Activated CD4-positive, CD25-positive, alpha-beta regulatory T cell (primary cell): ENCODE measurements around the gene ARHGAP30.
"Not testable (repeated sequence)": the region's sequence is repeated elsewhere in the genome, so short reads cannot be mapped to it uniquely, and the experiment has no call there.

Source experiments
- DNase-seq, 4 experiments: peaks; one replicate each; lab custom pipeline; 2025; lab: John Stamatoyannopoulos, UW

The ARHGAP30 gene

GRCh38 chr1:161071886-161072371 is 2.2 kb upstream of the ARHGAP30 start:
- DNase-seq, result peak in 1 of 4 experiments; percentile 14

GRCh38 chr1:161070761-161071160 is 1.1 kb upstream of the ARHGAP30 start:
- DNase-seq, result no peak

- no peak for DNase-seq
Observed at GRCh38 chr1:161069241-161069640, 450 bp downstream of the ARHGAP30 start.

- peak; percentile 32 to 61 (median 54) for DNase-seq
Observed at GRCh38 chr1:161068306-161069234, 1.1 kb downstream of the ARHGAP30 start.

- DNase-seq, result no peak
Observed at GRCh38 chr1:161066694-161067093, 3.0 kb downstream of the ARHGAP30 start.

GRCh38 chr1:161065681-161066080 is 4.0 kb downstream of the ARHGAP30 start:
- DNase-seq, result not testable (repeated sequence)

- not testable (repeated sequence) for DNase-seq
Observed at GRCh38 chr1:161063936-161064335, 5.8 kb downstream of the ARHGAP30 start.

- no peak for DNase-seq
Observed at GRCh38 chr1:161061419-161061818, 8.3 kb downstream of the ARHGAP30 start.

- no peak for DNase-seq
Observed at GRCh38 chr1:161059293-161059692, 10.4 kb downstream of the ARHGAP30 start.

GRCh38 chr1:161054805-161055204 is 14.9 kb downstream of the ARHGAP30 start:
- DNase-seq, result no peak

GRCh38 chr1:161054232-161054631 is 15.5 kb downstream of the ARHGAP30 start:
- no peak for DNase-seq

- no peak for DNase-seq
Observed at GRCh38 chr1:161052899-161053298, 16.8 kb downstream of the ARHGAP30 start.

GRCh38 chr1:161051219-161051618 is 18.5 kb downstream of the ARHGAP30 start:
- DNase-seq, result no peak

GRCh38 chr1:161048949-161049722 is 20.6 kb downstream of the ARHGAP30 start:
- DNase-seq, result no peak

- no peak for DNase-seq
Observed at GRCh38 chr1:161047436-161048420, 22.0 kb downstream of the ARHGAP30 start.

GRCh38 chr1:161046605-161047228 is 23.0 kb downstream of the ARHGAP30 start:
- DNase-seq, result no peak

GRCh38 chr1:161045736-161046604 is 23.7 kb downstream of the ARHGAP30 start, which contains the start of gene USF1:
Gene USF1 (minus strand): TSS chr1:161045977. CDS start chr1:161043275, 2,702 bp downstream.
- peak; percentile 75 to 86 (median 82) for DNase-seq

GRCh38 chr1:161044908-161045735 is 24.6 kb downstream of the ARHGAP30 start:
- DNase-seq, result peak in 2 of 4 experiments; percentile 10 to 27

GRCh38 chr1:161044535-161044907 is 25.2 kb downstream of the ARHGAP30 start:
- DNase-seq, result no peak
